ENCODE data around the gene PTGR3.

Gene PTGR3

DNA sequence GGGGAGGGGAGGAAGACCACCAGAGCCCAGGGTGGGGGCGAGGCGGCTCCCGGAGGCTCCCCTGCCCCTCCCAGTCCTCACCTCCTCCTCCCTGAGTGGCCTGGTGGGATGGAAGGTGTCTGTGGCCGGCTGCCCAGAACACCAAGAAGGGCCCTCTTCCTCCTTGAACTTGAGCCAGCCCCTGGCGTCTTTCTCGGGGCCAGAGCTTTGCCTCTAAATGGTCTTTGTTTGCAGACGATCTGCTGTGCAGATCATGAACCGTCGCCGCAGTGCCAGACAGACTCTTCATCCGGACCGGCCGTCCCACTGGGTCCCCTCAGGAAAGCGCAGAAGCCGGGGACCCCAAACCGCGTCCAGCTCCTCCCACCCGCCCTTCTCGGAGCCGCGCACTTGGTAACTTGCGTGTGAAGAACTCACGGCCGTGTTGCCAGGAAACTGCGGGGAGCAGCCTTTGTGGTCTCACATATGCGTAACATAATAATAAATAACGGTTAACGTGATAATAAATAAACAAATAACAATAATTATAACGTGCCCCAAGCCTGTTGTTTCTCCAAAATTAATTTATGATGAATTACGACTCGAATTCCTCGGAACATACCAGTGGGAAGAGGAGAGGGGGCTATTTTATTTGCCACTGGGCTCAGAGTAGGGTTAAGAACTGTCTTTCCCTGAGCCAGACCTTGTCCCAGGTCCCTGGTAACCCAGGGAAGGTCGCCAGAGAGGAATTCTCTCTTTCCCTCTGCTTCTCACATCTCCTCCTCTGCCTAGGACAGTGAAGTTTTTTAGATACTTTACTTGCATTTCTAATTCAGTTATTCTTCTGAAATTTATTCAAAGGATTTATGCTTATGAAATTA lies 41.0 kb downstream of the PTGR3 start:
- no peak for TF ChIP-seq TOX (CRISPR knock-in tag; IDR thresholded peaks at IDR 0.05; ENCODE audit: borderline replicate concordance)
- no peak for TF ChIP-seq ZNF565 (CRISPR knock-in tag; conservative IDR thresholded peaks at IDR 0.05; ENCODE audit: low read depth)
- TF ChIP-seq ZNF70 (CRISPR knock-in tag; IDR thresholded peaks at IDR 0.05) = no peak
- no peak for TF ChIP-seq RARB (CRISPR knock-in tag; IDR thresholded peaks at IDR 0.05)
- no peak for TF ChIP-seq OSR1 (CRISPR knock-in tag; IDR thresholded peaks at IDR 0.05)
- no peak for TF ChIP-seq PPARA (CRISPR knock-in tag; IDR thresholded peaks at IDR 0.05; ENCODE audit: borderline replicate concordance)
- TF ChIP-seq, protein P1, sequence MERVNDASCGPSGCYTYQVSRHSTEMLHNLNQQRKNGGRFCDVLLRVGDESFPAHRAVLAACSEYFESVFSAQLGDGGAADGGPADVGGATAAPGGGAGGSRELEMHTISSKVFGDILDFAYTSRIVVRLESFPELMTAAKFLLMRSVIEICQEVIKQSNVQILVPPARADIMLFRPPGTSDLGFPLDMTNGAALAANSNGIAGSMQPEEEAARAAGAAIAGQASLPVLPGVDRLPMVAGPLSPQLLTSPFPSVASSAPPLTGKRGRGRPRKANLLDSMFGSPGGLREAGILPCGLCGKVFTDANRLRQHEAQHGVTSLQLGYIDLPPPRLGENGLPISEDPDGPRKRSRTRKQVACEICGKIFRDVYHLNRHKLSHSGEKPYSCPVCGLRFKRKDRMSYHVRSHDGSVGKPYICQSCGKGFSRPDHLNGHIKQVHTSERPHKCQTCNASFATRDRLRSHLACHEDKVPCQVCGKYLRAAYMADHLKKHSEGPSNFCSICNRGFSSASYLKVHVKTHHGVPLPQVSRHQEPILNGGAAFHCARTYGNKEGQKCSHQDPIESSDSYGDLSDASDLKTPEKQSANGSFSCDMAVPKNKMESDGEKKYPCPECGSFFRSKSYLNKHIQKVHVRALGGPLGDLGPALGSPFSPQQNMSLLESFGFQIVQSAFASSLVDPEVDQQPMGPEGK (CRISPR knock-in tag; IDR thresholded peaks at IDR 0.05; ENCODE audit: borderline replicate concordance) = no peak
- no peak for TF ChIP-seq CSDC2 (CRISPR knock-in tag; IDR thresholded peaks at IDR 0.05)
- no peak for TF ChIP-seq ISL1 (CRISPR knock-in tag; IDR thresholded peaks at IDR 0.05)
- no peak for TF ChIP-seq ZFP30 (CRISPR knock-in tag; IDR thresholded peaks at IDR 0.05)
- no peak for TF ChIP-seq BACH2 (CRISPR knock-in tag; IDR thresholded peaks at IDR 0.05; ENCODE audit: borderline replicate concordance)
- TF ChIP-seq ESRRG (CRISPR knock-in tag; IDR thresholded peaks at IDR 0.05) = no peak
- TF ChIP-seq GLIS3 (CRISPR knock-in tag; IDR thresholded peaks at IDR 0.05) = no peak
- TF ChIP-seq, protein P2, sequence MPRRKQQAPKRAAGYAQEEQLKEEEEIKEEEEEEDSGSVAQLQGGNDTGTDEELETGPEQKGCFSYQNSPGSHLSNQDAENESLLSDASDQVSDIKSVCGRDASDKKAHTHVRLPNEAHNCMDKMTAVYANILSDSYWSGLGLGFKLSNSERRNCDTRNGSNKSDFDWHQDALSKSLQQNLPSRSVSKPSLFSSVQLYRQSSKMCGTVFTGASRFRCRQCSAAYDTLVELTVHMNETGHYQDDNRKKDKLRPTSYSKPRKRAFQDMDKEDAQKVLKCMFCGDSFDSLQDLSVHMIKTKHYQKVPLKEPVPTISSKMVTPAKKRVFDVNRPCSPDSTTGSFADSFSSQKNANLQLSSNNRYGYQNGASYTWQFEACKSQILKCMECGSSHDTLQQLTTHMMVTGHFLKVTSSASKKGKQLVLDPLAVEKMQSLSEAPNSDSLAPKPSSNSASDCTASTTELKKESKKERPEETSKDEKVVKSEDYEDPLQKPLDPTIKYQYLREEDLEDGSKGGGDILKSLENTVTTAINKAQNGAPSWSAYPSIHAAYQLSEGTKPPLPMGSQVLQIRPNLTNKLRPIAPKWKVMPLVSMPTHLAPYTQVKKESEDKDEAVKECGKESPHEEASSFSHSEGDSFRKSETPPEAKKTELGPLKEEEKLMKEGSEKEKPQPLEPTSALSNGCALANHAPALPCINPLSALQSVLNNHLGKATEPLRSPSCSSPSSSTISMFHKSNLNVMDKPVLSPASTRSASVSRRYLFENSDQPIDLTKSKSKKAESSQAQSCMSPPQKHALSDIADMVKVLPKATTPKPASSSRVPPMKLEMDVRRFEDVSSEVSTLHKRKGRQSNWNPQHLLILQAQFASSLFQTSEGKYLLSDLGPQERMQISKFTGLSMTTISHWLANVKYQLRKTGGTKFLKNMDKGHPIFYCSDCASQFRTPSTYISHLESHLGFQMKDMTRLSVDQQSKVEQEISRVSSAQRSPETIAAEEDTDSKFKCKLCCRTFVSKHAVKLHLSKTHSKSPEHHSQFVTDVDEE (CRISPR knock-in tag; IDR thresholded peaks at IDR 0.05) = no peak
- no peak for TF ChIP-seq ZFP3 (CRISPR knock-in tag; IDR thresholded peaks at IDR 0.05)
- no peak for TF ChIP-seq ARNTL (CRISPR knock-in tag; IDR thresholded peaks at IDR 0.05; ENCODE audit: borderline replicate concordance, low read depth)
- TF ChIP-seq, protein P3, sequence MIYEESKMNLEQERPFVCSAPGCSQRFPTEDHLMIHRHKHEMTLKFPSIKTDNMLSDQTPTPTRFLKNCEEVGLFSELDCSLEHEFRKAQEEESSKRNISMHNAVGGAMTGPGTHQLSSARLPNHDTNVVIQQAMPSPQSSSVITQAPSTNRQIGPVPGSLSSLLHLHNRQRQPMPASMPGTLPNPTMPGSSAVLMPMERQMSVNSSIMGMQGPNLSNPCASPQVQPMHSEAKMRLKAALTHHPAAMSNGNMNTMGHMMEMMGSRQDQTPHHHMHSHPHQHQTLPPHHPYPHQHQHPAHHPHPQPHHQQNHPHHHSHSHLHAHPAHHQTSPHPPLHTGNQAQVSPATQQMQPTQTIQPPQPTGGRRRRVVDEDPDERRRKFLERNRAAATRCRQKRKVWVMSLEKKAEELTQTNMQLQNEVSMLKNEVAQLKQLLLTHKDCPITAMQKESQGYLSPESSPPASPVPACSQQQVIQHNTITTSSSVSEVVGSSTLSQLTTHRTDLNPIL (CRISPR knock-in tag; IDR thresholded peaks at IDR 0.05; ENCODE audit: low read depth) = no peak
- no peak for TF ChIP-seq TCF4 (CRISPR knock-in tag; IDR thresholded peaks at IDR 0.05; ENCODE audit: borderline replicate concordance)
- no peak for TF ChIP-seq ZC3H10 (CRISPR knock-in tag; IDR thresholded peaks at IDR 0.05)
- no peak for ATAC-seq

DNA sequence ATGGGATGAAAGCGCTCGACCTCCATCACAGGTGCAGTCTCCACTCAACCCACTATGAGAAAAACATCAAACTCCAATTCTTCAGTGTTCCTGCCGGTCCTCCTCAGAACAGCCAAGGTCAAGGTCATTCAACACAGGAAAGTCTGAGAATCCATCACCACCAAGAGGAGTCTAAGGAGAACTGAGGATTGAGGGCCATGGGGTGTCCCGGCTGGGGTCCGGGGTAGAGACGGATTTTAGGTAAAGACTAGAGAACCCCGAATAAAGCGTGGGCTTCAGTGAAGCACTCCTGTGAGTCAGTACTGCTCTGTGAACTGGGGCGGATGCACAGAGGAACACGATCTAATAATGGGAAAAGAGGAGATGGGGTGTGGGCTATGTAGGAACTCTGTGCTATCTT lies 41.8 kb downstream of the PTGR3 start:
- no peak for TF ChIP-seq ZNF565 (CRISPR knock-in tag; conservative IDR thresholded peaks at IDR 0.05; ENCODE audit: low read depth)
- no peak for TF ChIP-seq SNAI2 (CRISPR knock-in tag; IDR thresholded peaks at IDR 0.05)
- TF ChIP-seq ISL1 (CRISPR knock-in tag; IDR thresholded peaks at IDR 0.05) = no peak
- TF ChIP-seq ESRRG (CRISPR knock-in tag; IDR thresholded peaks at IDR 0.05) = no peak
- TF ChIP-seq ZFP30 (CRISPR knock-in tag; IDR thresholded peaks at IDR 0.05) = no peak
- TF ChIP-seq CSDC2 (CRISPR knock-in tag; IDR thresholded peaks at IDR 0.05) = no peak
- no peak for ATAC-seq

DNA sequence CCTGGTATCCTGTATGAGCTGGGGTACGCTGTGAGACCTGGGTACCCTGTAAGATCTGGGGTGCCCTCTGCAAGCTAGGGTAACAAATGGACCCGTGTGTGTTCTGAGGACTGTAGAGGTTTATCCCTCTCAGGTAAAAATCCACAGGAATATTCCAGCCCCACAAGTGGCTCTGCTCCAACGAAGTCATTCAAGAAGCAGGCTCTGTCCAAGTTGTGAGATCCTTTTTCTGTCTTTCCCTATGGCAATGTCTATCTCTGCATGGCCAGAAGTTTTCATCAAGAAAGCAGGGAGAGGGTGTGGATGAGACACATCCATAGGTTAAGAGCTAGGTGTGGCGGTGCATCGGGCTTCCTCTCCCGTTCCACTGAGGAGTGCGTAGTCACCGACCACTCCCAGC lies 43.0 kb downstream of the PTGR3 start:
- TF ChIP-seq, protein P1 (CRISPR knock-in tag; IDR thresholded peaks at IDR 0.05; ENCODE audit: borderline replicate concordance) = no peak
- no peak for TF ChIP-seq ESRRG (CRISPR knock-in tag; IDR thresholded peaks at IDR 0.05)
- no peak for TF ChIP-seq RARB (CRISPR knock-in tag; IDR thresholded peaks at IDR 0.05)
- TF ChIP-seq ZFP30 (CRISPR knock-in tag; IDR thresholded peaks at IDR 0.05) = no peak
- TF ChIP-seq, protein P4, sequence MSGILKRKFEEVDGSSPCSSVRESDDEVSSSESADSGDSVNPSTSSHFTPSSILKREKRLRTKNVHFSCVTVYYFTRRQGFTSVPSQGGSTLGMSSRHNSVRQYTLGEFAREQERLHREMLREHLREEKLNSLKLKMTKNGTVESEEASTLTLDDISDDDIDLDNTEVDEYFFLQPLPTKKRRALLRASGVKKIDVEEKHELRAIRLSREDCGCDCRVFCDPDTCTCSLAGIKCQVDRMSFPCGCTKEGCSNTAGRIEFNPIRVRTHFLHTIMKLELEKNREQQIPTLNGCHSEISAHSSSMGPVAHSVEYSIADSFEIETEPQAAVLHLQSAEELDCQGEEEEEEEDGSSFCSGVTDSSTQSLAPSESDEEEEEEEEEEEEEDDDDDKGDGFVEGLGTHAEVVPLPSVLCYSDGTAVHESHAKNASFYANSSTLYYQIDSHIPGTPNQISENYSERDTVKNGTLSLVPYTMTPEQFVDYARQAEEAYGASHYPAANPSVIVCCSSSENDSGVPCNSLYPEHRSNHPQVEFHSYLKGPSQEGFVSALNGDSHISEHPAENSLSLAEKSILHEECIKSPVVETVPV (CRISPR knock-in tag; IDR thresholded peaks at IDR 0.05) = no peak
- no peak for TF ChIP-seq ZFP3 (CRISPR knock-in tag; IDR thresholded peaks at IDR 0.05)
- no peak for TF ChIP-seq ZNF8 (CRISPR knock-in tag; IDR thresholded peaks at IDR 0.05)
- TF ChIP-seq, protein P3 (CRISPR knock-in tag; IDR thresholded peaks at IDR 0.05; ENCODE audit: low read depth) = no peak
- TF ChIP-seq ZC3H10 (CRISPR knock-in tag; IDR thresholded peaks at IDR 0.05) = no peak
- TF ChIP-seq ZNF565 (CRISPR knock-in tag; conservative IDR thresholded peaks at IDR 0.05; ENCODE audit: low read depth) = no peak
- TF ChIP-seq ISL1 (CRISPR knock-in tag; IDR thresholded peaks at IDR 0.05) = no peak

More for the DNA sequence above, 43.0 kb downstream of the PTGR3 start:
- no peak for ATAC-seq

All from SK-N-SH treated with all-trans-retinoic acid at 6 μM for 48 hours (cell line).